ENCODE data around the gene IFNA14. TPM values are rescaled to one million over a fixed set of nuclear protein-coding genes. Genes with fewer than 3 reads are reported as not detected.

IFNA14 gene
- total RNA-seq, 1 experiment from 2014 or later, result not detected

- no peak overlapping the region for H2BK20ac ChIP-seq (ENCODE audit: low read depth, low read length, poor library complexity, severe bottlenecking)
- no CpG with 5 or more reads among the region's 3 CpGs for WGBS (ENCODE audit: extremely low coverage, insufficient read length, low lambda C conversion rate)
- peaks cover 0 to 5% of the 10 kb centered on the region in 2 experiments for H3K9me3 Mint-ChIP-seq
- H2AFZ ChIP-seq (ENCODE audit: low read length), result no peak overlapping the region
- peaks cover 0 to 6% of the 10 kb centered on the region in 2 experiments; a peak in 2 of 4 replicates for H3K4me1 Mint-ChIP-seq
- no peak overlapping the region for H3K4me2 ChIP-seq (ENCODE audit: insufficient read depth, insufficient read length, low read length)
- no peaks in the 10 kb centered on the region for H3K9me3 ChIP-seq (ENCODE audit: control insufficient read depth, low read depth, low read length)
- H3T11ph ChIP-seq (ENCODE audit: low read length), result no peak overlapping the region
- no peaks in the 10 kb centered on the region for H3K23me2 ChIP-seq (ENCODE audit: insufficient read length, low read depth, low read length, poor library complexity, severe bottlenecking)
- no peak overlapping the region; a peak in 1 of 7 replicates for H3K27ac Mint-ChIP-seq
- H2BK120ac ChIP-seq (ENCODE audit: low read depth, low read length, poor library complexity, severe bottlenecking), result no peak overlapping the region
- no peak overlapping the region for H4K8ac ChIP-seq (replicated peaks; ENCODE audit: insufficient read length, low read depth, low read length)
- TF ChIP-seq CTCF (conservative IDR thresholded peaks at IDR 0.05), result no peak
- no peak overlapping the region for H3K4me3 Mint-ChIP-seq
- H3K27me3 Mint-ChIP-seq (ENCODE audit: low read depth), result peaks cover 97% of the 10 kb centered on the region
- H3K4me1 ChIP-seq (ENCODE audit: insufficient read depth, low read length), result no peaks in the 10 kb centered on the region
- no peaks in the 10 kb centered on the region for H3K79me1 ChIP-seq (ENCODE audit: insufficient read depth, low read depth, low read length, poor library complexity, severe bottlenecking)
- H2BK5ac ChIP-seq (ENCODE audit: insufficient read length, low read length), result no peak overlapping the region
- H4K91ac ChIP-seq (ENCODE audit: insufficient read length, low read depth, low read length), result no peak overlapping the region
- H3K9ac ChIP-seq (ENCODE audit: extremely low read depth, insufficient read length, low read length), result no peak overlapping the region
- no peaks in the 10 kb centered on the region for H4K20me1 ChIP-seq (ENCODE audit: control insufficient read depth, insufficient read depth, insufficient read length)
- H3K27me3 ChIP-seq (ENCODE audit: insufficient read depth, low read length), result peaks cover 45% of the 10 kb centered on the region
- no peaks in the 10 kb centered on the region for H3K79me2 ChIP-seq (ENCODE audit: insufficient read depth, low read length)
- no peak overlapping the region for H2BK12ac ChIP-seq (ENCODE audit: insufficient read length, low read depth, low read length)
- no peak for DNase-seq
- no peak overlapping the region for H4K5ac ChIP-seq (ENCODE audit: insufficient read length, low read depth, low read length)
- H3K23ac ChIP-seq (ENCODE audit: insufficient read length, low read depth, low read length), result no peak overlapping the region
- no peak overlapping the region for H3K14ac ChIP-seq (ENCODE audit: insufficient read depth, low read length)
- H3K36me3 Mint-ChIP-seq (ENCODE audit: insufficient read depth in 1 of 3, low read depth in 3 of 3), result no peaks in the 10 kb centered on the region; a peak in 1 of 7 replicates
- H2AK5ac ChIP-seq (ENCODE audit: insufficient read length, low read length), result no peak overlapping the region
- no peak overlapping the region for H3K56ac ChIP-seq (ENCODE audit: insufficient read length, low read depth, low read length)
- H2BK15ac ChIP-seq (ENCODE audit: low read depth, low read length), result no peak overlapping the region
- no peak overlapping the region for H3K4ac ChIP-seq (ENCODE audit: low read depth, low read length)
- no peak overlapping the region for H3K27ac ChIP-seq (ENCODE audit: insufficient read length, low read depth, low read length)
- no peak overlapping the region for H3K18ac ChIP-seq (ENCODE audit: insufficient read length, low read depth, low read length)
These were observed 27.1 kb upstream of the IFNA14 start for GRCh38 chr9:21266733-21267484.
